HCT116 (cell line): ENCODE data around the gene CLCN4.

ENCODE experiments used
- CTCF ChIP-seq, 3 experiments: fragments of 200-600 bp in 1 of 3; sonication (generic) in 1 of 3; IDR thresholded peaks in 2 of 3; conservative IDR thresholded peaks in 1 of 3; 2 replicates each; pipeline ENCODE4 v1.5.1; 2012 to 2017; ENCODE audit warnings: low read depth in 2 of 3, low read length in 2 of 3, antibody characterized with exemption in 1 of 3, borderline replicate concordance in 1 of 3, control low read depth in 1 of 3, mild to moderate bottlenecking in 1 of 3, mixed read lengths in 1 of 3, mixed run types in 1 of 3, moderate library complexity in 1 of 3; ENCODE audit not compliant: insufficient read depth in 1 of 3
- EZH2 ChIP-seq: fragments of 200-600 bp; sonication (generic); IDR thresholded peaks from 2 replicates; pipeline ENCODE4 v1.6.1; 2017; ENCODE audit warnings: antibody characterized with exemption, mixed run types
- POLR2A ChIP-seq: IDR thresholded peaks from 2 replicates; pipeline ENCODE4 v1.7.0; 2011; ENCODE audit warnings: borderline replicate concordance; ENCODE audit not compliant: insufficient read depth, insufficient read length; ENCODE audit errors: extremely low read depth
- POLR2AphosphoS5 ChIP-seq: IDR thresholded peaks from 2 replicates; pipeline ENCODE4 v1.6.1; 2011; ENCODE audit warnings: mild to moderate bottlenecking, low read depth, low read length, moderate library complexity
- RAD21 ChIP-seq: IDR thresholded peaks from 2 replicates; pipeline ENCODE4 v1.6.1; 2012; ENCODE audit warnings: low read depth, mild to moderate bottlenecking
- ZFX ChIP-seq: fragments of 450-650 bp; IDR thresholded peaks from 2 replicates; pipeline ENCODE4 v1.6.1; 2017

GRCh38 chrX:10175319-10175871 lies 18.6 kb downstream of the CLCN4 start:
- TF ChIP-seq ZFX = no peak
- no peak for TF ChIP-seq POLR2AphosphoS5
- no peak for TF ChIP-seq CTCF (IDR thresholded peaks at IDR 0.05 in 2 of 3, conservative IDR thresholded peaks at IDR 0.05 in 1 of 3; ENCODE audit: borderline replicate concordance in 1 of 3, insufficient read depth in 1 of 3, low read depth in 2 of 3, low read length in 2 of 3)
- no peak for TF ChIP-seq POLR2A
- no peak for TF ChIP-seq EZH2
- no peak for TF ChIP-seq RAD21
